KOPT-K1 (cell line): ENCODE measurements around the gene ALX4.

Experiments used
- H3K27ac ChIP-seq: fragments of 200-600 bp; sonication (generic); 2 replicates; pipeline ENCODE4 v1.5.1; 2016; ENCODE audit warnings: antibody characterized with exemption, mild to moderate bottlenecking, low read depth, low read length; ENCODE audit not compliant: poor library complexity, severe bottlenecking
- H3K36me3 ChIP-seq: fragments of 200-600 bp; sonication (generic); 2 replicates; pipeline ENCODE4 v1.5.1; 2017; ENCODE audit warnings: antibody characterized with exemption, mild to moderate bottlenecking, low read length, moderate library complexity; ENCODE audit not compliant: insufficient read depth
- H3K9me3 ChIP-seq: fragments of 200-600 bp; sonication (generic); 2 replicates; pipeline ENCODE4 v1.5.1; 2017; ENCODE audit warnings: antibody characterized with exemption, low read length, mild to moderate bottlenecking; ENCODE audit not compliant: insufficient read depth, poor library complexity, severe bottlenecking

The ALX4 gene

GRCh38 chr11:44221456-44221855 lies 88.5 kb downstream of the ALX4 start:
- Histone ChIP-seq H3K36me3 (no peaks in the 10 kb centered on the region), H3K27ac (no peak overlapping the region), H3K9me3 (no peaks in the 10 kb centered on the region)

GRCh38 chr11:44219830-44220796 lies 89.8 kb downstream of the ALX4 start:
- H3K27ac ChIP-seq = no peak overlapping the region
- H3K9me3 ChIP-seq = no peaks in the 10 kb centered on the region
- no peaks in the 10 kb centered on the region for H3K36me3 ChIP-seq

GRCh38 chr11:44217432-44217831 lies 92.5 kb downstream of the ALX4 start:
- Histone ChIP-seq H3K27ac (no peak overlapping the region), H3K36me3 (no peaks in the 10 kb centered on the region), H3K9me3 (no peaks in the 10 kb centered on the region)

DNA sequence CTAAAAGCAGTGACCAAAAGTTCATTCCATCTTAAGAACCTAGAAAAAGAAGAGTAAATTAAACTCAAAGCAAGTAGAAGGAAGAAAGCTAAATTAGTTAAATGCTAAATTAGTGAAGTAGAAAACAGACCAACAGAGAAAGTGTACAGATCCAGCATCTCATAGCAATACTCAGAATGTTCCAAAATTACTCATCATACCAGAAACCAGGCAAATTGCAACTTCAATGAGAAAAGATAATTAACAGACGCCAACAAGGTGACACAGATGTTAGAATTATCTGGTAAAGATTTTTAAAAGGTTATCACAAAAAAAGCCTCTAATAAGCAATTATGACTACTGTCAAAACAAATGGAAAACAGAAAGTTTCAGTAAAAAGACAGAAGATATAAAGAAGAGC lies 96.8 kb downstream of the ALX4 start:
- H3K36me3 ChIP-seq = no peaks in the 10 kb centered on the region
- no peak overlapping the region for H3K27ac ChIP-seq
- H3K9me3 ChIP-seq = no peaks in the 10 kb centered on the region

GRCh38 chr11:44212128-44212527 lies 97.8 kb downstream of the ALX4 start:
- Histone ChIP-seq H3K36me3 (no peaks in the 10 kb centered on the region; the same call in 1 of the 2 replicates), H3K27ac (no peak overlapping the region), H3K9me3 (no peaks in the 10 kb centered on the region)
